WTC11 (cell line): ENCODE results near the gene GNAZ. TPM values are rescaled to one million over a fixed set of nuclear protein-coding genes. Genes with fewer than 3 reads are reported as not detected.

Experiments
- ATAC-seq: fragments of 200-7000 bp; cut with Tn5 transposase; 2 replicates; pipeline ENCODE4 v1.10.0; 2021; ENCODE audit warnings: mild to moderate bottlenecking, moderate library complexity
- CTCF ChIA-PET: fragments of 300-600 bp; sonication (Branson Sonifier 250); formaldehyde crosslinking; loops from one replicate; lab custom pipeline; 2021; ENCODE audit warnings: antibody characterized with exemption; lab: Charles Lee
- POLR2A ChIA-PET: fragments of 350-600 bp; sonication (Branson Sonifier 250); formaldehyde crosslinking; loops from one replicate; lab custom pipeline; 2021; ENCODE audit warnings: antibody characterized with exemption; lab: Charles Lee
- DNase-seq: peaks from one replicate; pipeline ENCODE4 v3.0.0; 2021; ENCODE audit warnings: low spot score
- H3K27ac Mint-ChIP-seq: 2 replicates; pipeline ENCODE4 v1.8.0; 2021; ENCODE audit warnings: mixed read lengths
- H3K27me3 Mint-ChIP-seq: 2 replicates; pipeline ENCODE4 v1.8.0; 2021; ENCODE audit warnings: low read depth, mild to moderate bottlenecking, moderate library complexity, mixed read lengths
- H3K36me3 Mint-ChIP-seq: 2 replicates; pipeline ENCODE4 v1.8.0; 2021; ENCODE audit warnings: mixed read lengths
- H3K4me1 Mint-ChIP-seq: 2 replicates; pipeline ENCODE4 v1.8.0; 2022; ENCODE audit warnings: mixed read lengths
- H3K4me3 Mint-ChIP-seq: 2 replicates; pipeline ENCODE4 v1.8.0; 2021; ENCODE audit warnings: mild to moderate bottlenecking, moderate library complexity, mixed read lengths
- H3K9me3 Mint-ChIP-seq: 2 replicates; pipeline ENCODE4 v1.8.0; 2021; ENCODE audit warnings: mixed read lengths
- ATF3 ChIP-seq: sonication (generic); formaldehyde crosslinking; conservative IDR thresholded peaks from 2 replicates; pipeline ENCODE4 v1.8.1; 2022; ENCODE audit warnings: mild to moderate bottlenecking, missing genetic modification reagents
- CREM ChIP-seq: sonication (generic); formaldehyde crosslinking; IDR thresholded peaks from 2 replicates; pipeline ENCODE4 v1.8.1; 2022; ENCODE audit warnings: mild to moderate bottlenecking, missing genetic modification reagents, moderate library complexity
- E2F5 ChIP-seq: sonication (generic); formaldehyde crosslinking; IDR thresholded peaks from 2 replicates; pipeline ENCODE4 v1.8.1; 2022; ENCODE audit warnings: mild to moderate bottlenecking, moderate library complexity, missing genetic modification reagents
- ELF4 ChIP-seq: sonication (generic); formaldehyde crosslinking; IDR thresholded peaks from 2 replicates; pipeline ENCODE4 v1.8.1; 2022; ENCODE audit warnings: low read depth, mild to moderate bottlenecking, moderate library complexity, missing genetic modification reagents
- ERG ChIP-seq: fragments of 250-450 bp; sonication (Bioruptor Pico); IDR thresholded peaks from 2 replicates; pipeline ENCODE4 v1.8.0; 2021; ENCODE audit warnings: mild to moderate bottlenecking
- GRHL2 ChIP-seq: fragments of 250-450 bp; sonication (Bioruptor Pico); IDR thresholded peaks from 2 replicates; pipeline ENCODE4 v1.8.0; 2022; ENCODE audit warnings: mild to moderate bottlenecking, moderate library complexity; ENCODE audit not compliant: insufficient replicate concordance, severe bottlenecking
- HMGA2 ChIP-seq: fragments of 250-450 bp; sonication (Bioruptor Pico); IDR thresholded peaks from 2 replicates; pipeline ENCODE4 v1.4.0; 2021; ENCODE audit warnings: mild to moderate bottlenecking, moderate library complexity
- IRF2 ChIP-seq: sonication (generic); formaldehyde crosslinking; IDR thresholded peaks from 2 replicates; pipeline ENCODE4 v1.8.0; 2022; ENCODE audit warnings: low read depth, missing genetic modification reagents, borderline replicate concordance
- MYBL2 ChIP-seq: sonication (generic); formaldehyde crosslinking; IDR thresholded peaks from 2 replicates; pipeline ENCODE4 v1.8.1; 2023; ENCODE audit warnings: mild to moderate bottlenecking, moderate library complexity, missing genetic modification reagents
- NFATC4 ChIP-seq: fragments of 250-450 bp; sonication (Bioruptor Pico); IDR thresholded peaks from 2 replicates; pipeline ENCODE4 v1.9.0; 2021; ENCODE audit warnings: mild to moderate bottlenecking
- NFYB ChIP-seq: sonication (generic); formaldehyde crosslinking; conservative IDR thresholded peaks from 2 replicates; pipeline ENCODE4 v1.8.0; 2022; ENCODE audit warnings: low read depth, missing genetic modification reagents
- SMAD3 ChIP-seq: sonication (generic); formaldehyde crosslinking; IDR thresholded peaks from 2 replicates; pipeline ENCODE4 v1.8.0; 2022; ENCODE audit warnings: missing genetic modification reagents, mild to moderate bottlenecking, borderline replicate concordance
- TCF7 ChIP-seq: sonication (generic); formaldehyde crosslinking; IDR thresholded peaks from 2 replicates; pipeline ENCODE4 v1.8.0; 2022; ENCODE audit warnings: mild to moderate bottlenecking, low read depth, missing genetic modification reagents, moderate library complexity
- USF2 ChIP-seq: sonication (generic); formaldehyde crosslinking; IDR thresholded peaks from 2 replicates; pipeline ENCODE4 v1.8.1; 2023; ENCODE audit warnings: mild to moderate bottlenecking, missing genetic modification reagents, moderate library complexity
- ZBTB21 ChIP-seq: sonication (generic); formaldehyde crosslinking; IDR thresholded peaks from 2 replicates; pipeline ENCODE4 v1.8.1; 2023; ENCODE audit warnings: mild to moderate bottlenecking, missing genetic modification reagents, borderline replicate concordance
- ZBTB43 ChIP-seq: sonication (generic); formaldehyde crosslinking; IDR thresholded peaks from 2 replicates; pipeline ENCODE4 v1.8.1; 2023; ENCODE audit warnings: mild to moderate bottlenecking, missing genetic modification reagents
- ZNF121 ChIP-seq: sonication (generic); formaldehyde crosslinking; IDR thresholded peaks from 2 replicates; pipeline ENCODE4 v1.8.0; 2023; ENCODE audit warnings: missing genetic modification reagents
- ZNF425 ChIP-seq: fragments of 250-450 bp; sonication (Bioruptor Pico); conservative IDR thresholded peaks from 2 replicates; pipeline ENCODE4 v1.9.0; 2021; ENCODE audit warnings: mild to moderate bottlenecking
- ZNF671 ChIP-seq: fragments of 250-450 bp; sonication (Bioruptor Pico); IDR thresholded peaks from 2 replicates; pipeline ENCODE4 v1.8.0; 2021; ENCODE audit warnings: mild to moderate bottlenecking
- total RNA-seq: library from RNA; stranded (reverse); gene quantifications from 3 replicates; pipeline ENCODE4 v1.2.3, GENCODE V29; 2021
- TF ChIP-seq, protein P1 (sequence below): sonication (generic); formaldehyde crosslinking; IDR thresholded peaks from 2 replicates; pipeline ENCODE4 v1.8.0; 2022; ENCODE audit warnings: mild to moderate bottlenecking, missing genetic modification reagents

GNAZ gene
- total RNA-seq, 1 experiment from 2014 or later = 9.9 TPM

GRCh38 chr22:23086787-23087186 is 16.5 kb downstream of the GNAZ start (continued):
- no peak for TF ChIP-seq E2F5 (CRISPR knock-in tag)
- no peak for TF ChIP-seq SMAD3 (CRISPR knock-in tag)
- TF ChIP-seq ZNF425 (CRISPR knock-in tag) = no peak
- no peak for TF ChIP-seq USF2 (CRISPR knock-in tag)

- ChIA-PET POLR2A (no interaction called here), CTCF (interaction anchor here (0.7 to 2.0 kb wide), 4 partner anchors 18 to 134 kb away, joined by 3 to 9 read pairs (median 5); partner anchors contain the start of gene GNAZ)
- no peaks in the 10 kb centered on the region for H3K9me3 Mint-ChIP-seq
- no peak for TF ChIP-seq NFYB (CRISPR knock-in tag)
- no peak for TF ChIP-seq TCF7 (CRISPR knock-in tag)
- TF ChIP-seq ZBTB43 (CRISPR knock-in tag) = no peak
- TF ChIP-seq HMGA2 = no peak
- no peak for TF ChIP-seq ATF3 (CRISPR knock-in tag)
- TF ChIP-seq CREM (CRISPR knock-in tag) = no peak
- TF ChIP-seq ZBTB21 = no peak
- TF ChIP-seq ELF4 = no peak
- no peak for TF ChIP-seq ERG (CRISPR knock-in tag)
- TF ChIP-seq, protein P1, sequence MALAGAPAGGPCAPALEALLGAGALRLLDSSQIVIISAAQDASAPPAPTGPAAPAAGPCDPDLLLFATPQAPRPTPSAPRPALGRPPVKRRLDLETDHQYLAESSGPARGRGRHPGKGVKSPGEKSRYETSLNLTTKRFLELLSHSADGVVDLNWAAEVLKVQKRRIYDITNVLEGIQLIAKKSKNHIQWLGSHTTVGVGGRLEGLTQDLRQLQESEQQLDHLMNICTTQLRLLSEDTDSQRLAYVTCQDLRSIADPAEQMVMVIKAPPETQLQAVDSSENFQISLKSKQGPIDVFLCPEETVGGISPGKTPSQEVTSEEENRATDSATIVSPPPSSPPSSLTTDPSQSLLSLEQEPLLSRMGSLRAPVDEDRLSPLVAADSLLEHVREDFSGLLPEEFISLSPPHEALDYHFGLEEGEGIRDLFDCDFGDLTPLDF (CRISPR knock-in tag) = no peak
- TF ChIP-seq ZNF121 (CRISPR knock-in tag) = no peak
- TF ChIP-seq GRHL2 = no peak
- TF ChIP-seq IRF2 (CRISPR knock-in tag) = no peak
- TF ChIP-seq NFATC4 = no peak
- no peak for TF ChIP-seq MYBL2 (CRISPR knock-in tag)
- TF ChIP-seq ZNF671 (CRISPR knock-in tag) = no peak
- H3K4me3 Mint-ChIP-seq = no peak overlapping the region
- ATAC-seq (peak; percentile 70), DNase-seq (peak; percentile 39)
- no peak overlapping the region for H3K27ac Mint-ChIP-seq
- H3K27me3 Mint-ChIP-seq = no peaks in the 10 kb centered on the region; the same call in 1 of the 2 replicates
- H3K36me3 Mint-ChIP-seq = no peaks in the 10 kb centered on the region
- peaks cover 17% of the 10 kb centered on the region for H3K4me1 Mint-ChIP-seq
Observed at GRCh38 chr22:23088199-23088604, 17.9 kb downstream of the GNAZ start.
